GM19043 (cell line): ENCODE results near the gene LRRC75B.
A peak's percentile ranks its signal among the peaks of the same experiment; 100 is the strongest.
"Not testable (repeated sequence)": the region's sequence is repeated elsewhere in the genome, so short reads cannot be mapped to it uniquely, and the experiment has no call there.

ENCODE experiments used
- ATAC-seq: cut with Tn5 transposase; IDR thresholded peaks from one replicate; pipeline ENCODE4 v1.9.1; 2021; ENCODE audit warnings: low read depth; ENCODE audit not compliant: unreplicated experiment

Gene LRRC75B, protein sequence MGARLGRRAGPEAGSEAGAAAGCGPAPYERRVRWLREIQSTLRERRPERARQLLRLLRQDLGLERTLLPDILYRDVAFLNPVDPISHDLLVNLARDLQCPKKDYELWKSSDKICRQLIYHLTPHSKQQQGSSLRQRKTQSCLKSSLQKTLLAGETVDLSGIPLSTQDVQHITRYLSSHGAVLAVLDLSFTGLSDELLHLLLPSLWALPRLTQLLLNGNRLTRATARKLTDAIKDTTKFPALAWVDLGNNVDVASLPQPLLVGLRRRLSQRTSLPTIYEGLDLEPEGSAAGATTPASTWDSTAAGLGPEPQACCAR

DNA sequence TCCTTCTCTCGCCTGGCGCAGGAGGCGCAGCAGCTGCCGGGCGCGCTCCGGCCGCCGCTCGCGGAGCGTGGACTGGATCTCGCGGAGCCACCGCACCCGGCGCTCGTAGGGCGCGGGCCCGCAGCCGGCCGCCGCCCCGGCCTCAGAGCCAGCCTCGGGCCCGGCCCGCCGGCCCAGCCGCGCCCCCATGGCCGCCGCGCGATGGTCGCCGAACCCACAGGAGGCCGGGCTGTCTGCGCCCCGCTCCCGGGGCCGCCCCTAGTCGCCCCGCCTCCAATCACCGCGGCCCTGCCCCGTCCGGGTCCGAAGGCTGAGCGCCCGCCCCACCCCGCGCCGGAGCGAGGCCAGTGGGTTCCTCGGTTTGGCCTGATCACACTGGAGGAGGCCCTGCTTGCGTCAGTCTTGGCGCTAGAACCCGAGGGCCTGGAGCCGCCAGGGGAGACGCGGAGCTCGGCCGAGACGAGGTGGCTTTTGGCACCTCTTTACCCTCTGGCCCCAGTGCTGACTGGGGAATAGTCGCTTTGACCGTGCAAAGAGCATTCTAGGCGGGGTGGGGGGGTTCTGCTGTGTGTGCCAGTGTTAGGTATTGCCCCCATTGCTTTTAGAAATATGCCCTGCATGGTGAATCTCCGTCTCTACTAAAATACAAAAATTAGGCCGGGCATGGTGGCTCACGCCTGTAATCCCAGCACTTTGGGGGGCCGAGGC, at the start of gene LRRC75B:
TSS of gene LRRC75B (minus strand) at position 223 of the 708 bp plus-strand sequence. CDS start at position 189, 34 bp downstream.
- no peak for ATAC-seq

DNA sequence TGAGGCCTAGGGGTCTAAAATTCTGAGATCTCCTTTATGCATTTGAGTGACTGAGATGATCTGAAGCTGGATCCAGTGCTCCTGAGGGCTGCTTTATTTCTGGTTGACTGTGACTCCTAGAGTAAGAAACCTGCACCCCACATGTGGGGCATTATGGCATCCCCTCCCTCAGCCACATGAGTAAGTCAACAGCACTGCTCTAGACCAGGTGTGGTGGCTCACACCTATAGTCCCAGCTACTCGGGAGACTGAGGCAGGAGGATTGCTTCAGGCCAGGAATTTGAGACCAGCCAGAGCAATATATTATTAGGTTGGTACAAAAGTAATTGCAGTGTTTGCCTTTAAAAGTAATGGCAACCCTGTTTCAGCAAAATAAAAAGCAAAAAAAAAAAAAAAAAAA, 49.4 kb upstream of the LRRC75B start:
- not testable (repeated sequence) for ATAC-seq

GRCh38 chr22:24636513-24636912, 43.6 kb upstream of the LRRC75B start:
- ATAC-seq, result not testable (repeated sequence)

DNA sequence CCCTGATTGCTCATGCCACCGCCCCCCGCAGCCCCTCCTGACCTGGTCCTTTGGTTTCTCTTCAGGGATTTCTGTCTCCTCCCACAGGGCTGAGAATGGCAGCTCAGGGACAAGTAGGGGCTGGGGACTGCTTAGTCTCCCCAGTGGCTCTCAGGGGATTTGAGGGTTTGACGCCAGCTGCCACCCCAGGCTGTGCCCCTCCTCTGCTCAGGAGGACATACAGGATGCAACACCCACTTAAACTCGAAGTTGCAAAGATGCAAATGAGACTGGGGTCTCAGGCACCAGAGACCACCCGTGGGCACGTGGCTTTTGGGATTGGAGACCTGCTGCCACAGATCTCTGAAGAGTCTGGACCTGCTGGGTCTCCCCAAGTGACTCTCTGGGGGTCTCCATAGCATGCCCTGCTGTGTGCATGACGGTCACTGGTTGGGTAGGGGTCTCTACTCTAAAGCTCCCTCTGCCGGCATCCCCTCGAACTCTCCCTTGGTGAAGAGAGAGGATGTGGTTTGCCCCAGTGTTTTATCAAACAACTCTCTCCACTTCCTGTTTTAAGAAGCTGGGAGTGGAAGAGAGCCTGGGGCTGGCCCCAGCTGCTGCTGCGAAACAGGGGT, 42.0 kb upstream of the LRRC75B start:
- ATAC-seq, result not testable (repeated sequence)

- not testable (repeated sequence) for ATAC-seq
These were observed 40.6 kb upstream of the LRRC75B start for GRCh38 chr22:24633231-24634023.

- not testable (repeated sequence) for ATAC-seq
These were observed 39.8 kb upstream of the LRRC75B start for GRCh38 chr22:24632642-24633041.

DNA sequence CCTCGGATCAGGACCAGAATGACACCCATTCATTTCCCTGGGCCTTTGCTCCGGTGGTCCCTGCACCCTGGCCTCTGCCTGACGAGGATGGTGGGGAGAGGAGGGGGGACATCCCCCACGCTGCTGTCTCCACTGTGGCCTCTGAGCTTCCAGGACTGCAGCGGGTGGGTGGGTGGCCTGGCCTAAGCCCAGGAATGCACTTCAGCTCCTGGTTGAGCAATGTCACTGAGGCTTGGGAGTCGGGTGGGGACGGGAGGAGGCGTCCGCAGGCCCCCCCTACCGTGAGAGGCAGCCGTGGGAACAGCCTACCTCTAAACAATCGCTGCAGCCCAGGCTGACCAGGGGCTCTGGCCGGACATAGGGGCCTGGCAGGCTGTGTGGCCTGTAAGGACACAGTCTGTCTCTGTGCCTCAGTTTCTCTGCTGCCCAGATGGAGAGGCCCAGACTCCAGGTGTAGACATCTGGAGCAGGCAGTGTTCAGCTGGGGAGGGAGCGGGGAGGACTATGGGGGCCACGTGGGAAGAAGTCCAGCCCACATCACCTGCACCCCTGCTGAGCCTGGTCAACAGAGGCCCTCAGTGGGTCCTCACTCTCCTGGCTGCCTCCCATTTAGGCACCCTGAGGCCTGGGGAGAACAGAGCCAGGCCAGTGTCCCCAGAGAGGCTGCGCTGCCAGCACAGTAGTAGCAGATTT, 38.7 kb upstream of the LRRC75B start:
- ATAC-seq, result not testable (repeated sequence)

DNA sequence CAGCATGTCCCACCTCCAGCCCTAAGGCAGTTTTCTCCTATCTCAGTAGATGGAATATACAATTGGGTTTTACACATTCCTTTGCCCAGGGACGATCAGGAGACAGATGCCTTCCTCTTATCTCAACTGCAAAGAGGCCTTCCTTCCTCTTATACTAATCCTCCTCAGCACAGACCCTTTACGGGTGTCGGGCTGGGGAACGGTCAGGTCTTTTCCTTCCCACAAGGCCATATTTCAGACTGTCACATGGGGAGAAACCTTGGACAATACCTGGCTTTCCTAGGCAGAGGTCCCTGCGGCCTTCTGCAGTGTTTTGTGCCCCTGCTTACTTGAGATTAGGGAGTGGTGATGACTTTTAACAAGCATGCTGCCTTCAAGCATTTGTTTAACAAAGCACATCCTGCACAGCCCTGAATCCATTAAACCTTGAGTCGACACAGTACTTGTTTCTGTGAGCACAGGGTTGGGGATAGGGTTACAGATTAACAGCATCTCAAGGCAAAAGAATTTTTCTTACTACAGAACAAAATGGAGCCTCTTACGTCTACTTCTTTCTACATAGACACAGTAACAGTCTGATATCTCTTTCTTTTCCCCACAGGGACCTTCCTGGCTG, 38.0 kb upstream of the LRRC75B start:
- not testable (repeated sequence) for ATAC-seq

DNA sequence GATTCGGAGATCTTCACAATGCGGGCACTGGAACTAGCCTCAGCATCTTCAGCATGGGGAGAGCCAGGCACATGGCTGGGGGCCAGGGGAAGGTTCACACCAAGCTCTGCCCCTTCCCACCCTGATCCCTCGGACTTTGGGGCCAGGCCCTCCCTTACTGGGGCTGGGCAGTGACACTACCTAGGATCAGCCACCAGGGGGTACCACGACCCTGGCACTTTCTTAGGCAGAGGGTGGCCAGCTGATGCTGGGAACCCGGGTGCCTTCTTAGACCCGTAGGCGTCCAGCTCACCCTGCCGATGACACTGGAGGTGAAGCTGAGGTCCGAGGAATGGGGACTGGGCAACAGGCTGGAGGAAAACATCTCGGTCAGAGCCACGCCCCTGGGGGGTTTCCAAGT, 36.2 kb upstream of the LRRC75B start:
- not testable (repeated sequence) for ATAC-seq

DNA sequence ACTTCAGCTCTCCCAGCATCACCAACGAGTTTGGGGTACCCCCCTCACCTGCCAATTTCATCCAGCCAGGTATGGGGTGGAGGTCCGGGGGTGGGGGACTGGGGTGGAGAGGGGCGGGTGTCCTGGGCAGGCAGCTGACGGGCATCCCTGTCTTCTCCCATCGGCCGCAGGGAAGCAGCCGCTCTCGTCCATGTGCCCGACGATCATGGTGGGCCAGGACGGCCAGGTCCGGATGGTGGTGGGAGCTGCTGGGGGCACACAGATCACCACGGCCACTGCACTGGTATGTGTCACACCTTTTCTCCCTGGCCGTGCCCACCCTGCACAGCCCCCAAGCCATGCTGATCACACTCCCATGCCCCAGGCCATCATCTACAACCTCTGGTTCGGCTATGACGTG, 35.0 kb upstream of the LRRC75B start:
- not testable (repeated sequence) for ATAC-seq

DNA sequence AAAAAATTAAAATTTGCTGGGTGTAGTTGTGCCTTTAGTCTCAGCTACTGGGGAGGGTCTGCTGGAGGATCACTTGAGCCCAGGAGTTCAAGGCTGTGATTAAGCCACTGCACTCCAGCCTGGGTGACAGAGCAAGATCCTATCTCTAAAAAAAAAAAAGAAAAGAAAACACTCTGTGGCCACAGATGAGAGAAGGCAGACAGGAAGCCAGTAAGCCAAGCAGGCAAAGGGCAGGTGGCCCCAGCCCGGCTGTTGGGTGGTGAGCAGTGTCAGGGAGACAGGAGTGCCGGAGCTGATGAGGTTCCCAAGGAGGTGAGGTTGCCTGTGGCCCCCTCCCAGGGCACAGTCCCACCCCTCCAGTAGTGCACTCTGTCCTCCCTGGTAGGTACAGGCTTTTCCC, 29.7 kb upstream of the LRRC75B start:
- not testable (repeated sequence) for ATAC-seq

GRCh38 chr22:24621244-24621643, 28.4 kb upstream of the LRRC75B start:
- not testable (repeated sequence) for ATAC-seq

GRCh38 chr22:24614794-24615193, 21.9 kb upstream of the LRRC75B start:
- ATAC-seq, result not testable (repeated sequence)

DNA sequence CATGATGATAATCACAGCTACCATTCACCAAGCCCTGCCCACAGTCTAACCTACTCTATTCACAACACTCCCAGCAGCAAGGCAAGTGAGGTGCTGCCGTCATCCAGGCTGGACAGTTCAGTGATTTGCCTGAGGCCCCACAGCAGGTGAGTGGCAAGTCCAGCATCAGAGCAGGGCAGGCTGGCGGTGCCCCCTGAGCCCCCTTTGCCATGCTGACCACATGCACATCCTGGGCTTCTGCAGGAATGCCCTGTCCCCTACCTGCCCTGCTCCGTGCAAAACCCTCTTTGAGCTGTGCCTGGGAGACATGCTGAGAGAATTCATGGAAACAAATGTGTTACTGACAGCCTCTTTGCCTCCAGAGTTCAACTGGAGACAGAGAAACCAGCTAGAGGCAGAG, 17.0 kb upstream of the LRRC75B start:
- not testable (repeated sequence) for ATAC-seq

DNA sequence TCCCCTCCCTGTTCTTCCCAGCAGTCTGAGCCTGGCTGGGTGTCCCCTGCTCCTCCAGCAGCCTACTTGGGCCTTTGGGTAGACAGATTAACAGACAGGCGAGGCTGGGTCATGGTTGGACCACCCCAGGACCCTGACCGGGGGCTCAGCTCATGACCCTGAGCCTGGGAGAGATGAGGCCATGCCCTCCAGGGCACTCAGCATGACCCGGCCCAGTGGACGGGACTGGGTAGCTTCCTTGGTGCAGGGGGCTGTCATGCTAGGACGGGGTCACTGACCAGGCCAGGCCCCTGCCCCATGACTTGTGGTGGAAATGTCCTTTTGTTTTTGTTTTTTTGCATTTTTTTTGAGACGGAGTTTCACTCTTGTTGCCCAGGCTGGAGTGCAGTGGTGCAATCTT, 15.5 kb upstream of the LRRC75B start:
- not testable (repeated sequence) for ATAC-seq

DNA sequence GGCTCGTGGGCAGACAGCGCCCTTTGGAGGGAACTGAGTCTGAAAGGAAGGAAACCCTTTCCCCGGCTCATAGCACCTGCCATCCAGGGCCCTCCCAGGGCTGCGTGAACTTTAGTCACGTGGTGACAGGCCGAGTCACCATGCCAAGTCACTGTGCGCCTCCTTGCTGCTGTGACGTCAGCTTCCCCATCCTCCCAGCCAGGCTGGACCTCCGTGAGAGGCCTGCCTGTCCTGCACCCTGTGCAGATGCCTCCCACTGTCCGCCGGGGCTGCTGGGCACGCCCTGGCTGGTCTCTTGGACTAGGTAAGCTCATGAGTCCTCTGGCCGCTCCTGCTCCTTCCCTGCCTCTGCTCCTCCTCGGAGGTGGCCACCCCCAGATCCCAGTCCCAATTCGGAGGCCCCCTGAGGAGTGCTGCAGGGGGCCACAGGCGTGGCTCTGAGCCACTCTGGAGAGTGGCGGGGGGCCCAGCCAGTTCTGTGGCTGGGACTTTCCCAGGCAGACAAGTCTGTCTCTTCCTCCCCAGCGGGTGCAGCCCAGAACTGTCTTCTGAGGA, 14.6 kb upstream of the LRRC75B start:
- peak; percentile 48 for ATAC-seq

DNA sequence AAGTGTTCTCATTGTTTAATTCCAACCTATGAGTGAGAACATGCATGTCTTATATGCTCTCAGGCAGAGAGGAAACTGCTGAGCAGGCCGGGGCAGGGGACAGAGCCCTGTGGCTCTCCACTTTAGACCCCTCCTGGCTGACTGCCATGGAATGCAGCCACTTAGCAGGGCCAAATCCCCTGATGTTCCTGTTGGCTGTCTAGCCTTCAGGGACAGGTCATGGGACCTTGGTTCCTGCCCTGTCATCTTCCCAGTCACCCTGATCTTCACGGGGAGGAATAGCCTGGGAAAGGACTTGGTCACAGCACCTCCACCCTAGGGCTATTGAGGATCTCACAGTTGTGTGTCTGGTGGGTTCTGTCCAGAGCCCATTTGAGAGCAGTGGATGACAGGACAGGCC, 13.5 kb upstream of the LRRC75B start:
- not testable (repeated sequence) for ATAC-seq

DNA sequence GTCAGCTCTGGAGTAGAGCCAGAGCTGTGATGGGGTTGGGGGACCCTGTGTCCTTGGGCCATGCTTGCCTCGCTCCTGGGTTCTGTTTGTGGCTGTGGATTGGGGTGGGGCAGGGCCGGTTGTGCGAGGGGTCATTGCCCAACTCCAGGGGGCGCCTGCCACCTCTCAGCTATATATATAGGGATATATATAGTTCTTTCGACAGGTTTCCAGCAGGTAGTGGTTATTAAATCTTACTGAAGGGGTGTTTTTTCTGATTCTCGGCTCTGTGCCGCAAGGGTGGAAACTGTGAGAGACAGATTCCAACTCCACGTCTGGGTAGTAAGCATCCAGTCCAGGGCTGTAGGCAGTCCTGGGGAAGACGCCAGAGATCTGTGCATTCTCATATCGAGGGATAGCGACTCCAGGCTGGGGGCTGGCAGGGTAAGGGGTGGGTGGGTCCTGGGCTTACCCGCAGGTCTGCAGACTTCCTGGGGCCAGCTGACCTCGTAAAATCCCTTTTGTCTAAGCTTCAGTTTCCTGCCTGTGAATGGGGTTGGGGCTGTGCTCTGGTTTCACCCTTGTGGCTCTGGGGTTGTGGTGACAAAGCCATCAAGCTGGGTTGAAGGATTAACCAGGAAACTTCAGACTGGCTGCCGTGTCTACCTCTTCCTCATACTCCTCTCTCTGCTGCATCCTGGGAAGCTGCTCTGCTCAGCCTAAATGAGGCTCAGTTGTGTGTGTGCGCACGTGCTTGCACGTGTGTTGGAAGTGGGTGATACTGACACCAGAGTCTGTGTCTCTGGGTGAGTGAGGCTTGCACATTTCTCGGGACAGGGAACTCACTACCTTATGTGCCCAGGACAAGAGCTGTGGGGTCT, 11.1 kb upstream of the LRRC75B start:
- not testable (repeated sequence) for ATAC-seq
